Lung (tissue), 12 donors: ENCODE data around the gene VLDLR. TPM values are rescaled to one million over a fixed set of nuclear protein-coding genes. Genes with fewer than 3 reads are reported as not detected.
A peak's percentile ranks its signal among the peaks of the same experiment; 100 is the strongest.

Experiments used
- ATAC-seq: fragments of 200-7000 bp; cut with Tn5 transposase; one replicate; pipeline ENCODE4 v1.9.1; 2020; ENCODE audit warnings: moderate number of reproducible peaks; ENCODE audit not compliant: insufficient read depth, low FRiP score
- DNase-seq, 3 donors: peaks; one replicate each; pipeline ENCODE4 v3.0.0-alpha.2; 2013 to 2017
- H3K27ac ChIP-seq, 2 donors: one replicate each; pipeline ENCODE4 v1.5.1; 2013; ENCODE audit warnings: mild to moderate bottlenecking in 2 of 2, moderate library complexity in 2 of 2, control low read depth in 1 of 2, inconsistent platforms in 1 of 2, low read depth in 1 of 2, low read length in 1 of 2
- H3K27me3 ChIP-seq, 3 donors: one replicate each; pipeline ENCODE4 v1.5.1; 2013; ENCODE audit warnings: low read length in 2 of 3; ENCODE audit not compliant: control insufficient read depth in 3 of 3, insufficient read depth in 3 of 3
- H3K36me3 ChIP-seq, 4 donors: one replicate each; pipeline ENCODE4 v1.5.1; 2013; ENCODE audit warnings: low read length in 4 of 4, mild to moderate bottlenecking in 1 of 4, moderate library complexity in 1 of 4; ENCODE audit not compliant: control insufficient read depth in 4 of 4, insufficient read depth in 4 of 4
- H3K4me1 ChIP-seq, 5 donors: one replicate each; pipeline ENCODE4 v1.5.1; 2013; ENCODE audit warnings: low read length in 5 of 5, mild to moderate bottlenecking in 2 of 5, moderate library complexity in 1 of 5; ENCODE audit not compliant: control insufficient read depth in 5 of 5, insufficient read depth in 5 of 5
- H3K4me3 ChIP-seq: one replicate; pipeline ENCODE4 v1.5.1; 2013; ENCODE audit warnings: mild to moderate bottlenecking, control low read depth, moderate library complexity
- H3K9ac ChIP-seq, 2 donors: one replicate each; pipeline ENCODE4 v1.5.1; 2013; ENCODE audit warnings: low read length in 2 of 2, control low read depth in 1 of 2; ENCODE audit not compliant: insufficient read depth in 1 of 2
- H3K9me3 ChIP-seq, 4 donors: one replicate each; pipeline ENCODE4 v1.5.1; 2013; ENCODE audit warnings: low read length in 3 of 4, mild to moderate bottlenecking in 1 of 4, moderate library complexity in 1 of 4; ENCODE audit not compliant: control insufficient read depth in 4 of 4, insufficient read depth in 3 of 4
- CTCF ChIP-seq: IDR thresholded peaks from 2 replicates; pipeline ENCODE4 v1.5.1; 2012; ENCODE audit warnings: mild to moderate bottlenecking; ENCODE audit errors: control extremely low read depth, extremely low read depth
- WGBS, 2 donors: extraction: QIAGEN DNeasy Blood & Tissue Kit; methylation state at CpG; one replicate each; pipeline ENCODE4 v1.1.7; 2013; 5-methylcytosine and 5-hydroxymethylcytosine counted together
- polyA plus RNA-seq, 2 donors: library from polyadenylated mRNA; stranded (reverse); fragments of 200-250 nt; gene quantifications; one replicate each; pipeline ENCODE4 v1.2.1, GENCODE V29; 2013
- total RNA-seq, 2 donors: library from RNA; depleted of rRNA in 1 of 2; stranded (reverse); fragments of >200 nt in 1 of 2; gene quantifications; one replicate each; pipeline ENCODE4 v1.2.1, GENCODE V29; 2014 to 2021
- donor health status: control.
- donor health status: control.
- donor health status: Bipolar disorder and iron deficiency.
- donor health status: healthy.
- donor health status: DM: yes; HTN: yes; CAD: no.

Gene VLDLR
- total and polyA plus RNA-seq, 4 donors, result 5.7 to 32.3 (median 14.6) TPM

- Histone ChIP-seq H3K36me3 (no peaks in the 10 kb centered on the region), H3K9me3 (peaks cover 0 to 13% (median 6%) of the 10 kb centered on the region in 4 donors), H3K4me1 (peaks cover 0 to 12% (median 0%) of the 10 kb centered on the region in 5 donors), H3K27me3 (no peaks in the 10 kb centered on the region), H3K9ac (no peak overlapping the region), H3K27ac (no peak overlapping the region), H3K4me3 (no peak overlapping the region)
- DNase-seq (peak in 2 of 3 donors; percentile 50 to 54), ATAC-seq (no peak)
- no peak for TF ChIP-seq CTCF
- WGBS, 2 donors, result 68 to 74% methylated on average over 2 of the region's 2 CpGs
Measured at GRCh38 chr9:2595973-2596372, 25.6 kb upstream of the VLDLR start.

GRCh38 chr9:2597483-2597882 is 24.1 kb upstream of the VLDLR start:
- H3K4me3 ChIP-seq, result no peak overlapping the region
- DNase-seq, result peak in 1 of 3 donors; percentile 40
- no peaks in the 10 kb centered on the region for H3K27me3 ChIP-seq
- no peak overlapping the region for H3K9ac ChIP-seq
- H3K36me3 ChIP-seq, result no peaks in the 10 kb centered on the region
- no peak for ATAC-seq
- 75 to 96% methylated on average over 1 of the region's 1 CpG for WGBS, 2 donors
- H3K27ac ChIP-seq, result no peak overlapping the region
- H3K4me1 ChIP-seq, result peaks cover 0 to 15% (median 2%) of the 10 kb centered on the region in 5 donors
- no peak for TF ChIP-seq CTCF
- peaks cover 0 to 5% (median 2%) of the 10 kb centered on the region in 4 donors for H3K9me3 ChIP-seq

- ATAC-seq, result no peak
- no peak for TF ChIP-seq CTCF
Measured at GRCh38 chr9:2599896-2600295, 21.7 kb upstream of the VLDLR start.

GRCh38 chr9:2600307-2600706 is 21.3 kb upstream of the VLDLR start:
- ATAC-seq, result no peak
- H3K27me3 ChIP-seq, result no peaks in the 10 kb centered on the region
- H3K9me3 ChIP-seq, result no peaks in the 10 kb centered on the region
- H3K9ac ChIP-seq, result no peak overlapping the region
- H3K36me3 ChIP-seq, result no peaks in the 10 kb centered on the region
- no peak overlapping the region for H3K27ac ChIP-seq
- H3K4me3 ChIP-seq, result no peak overlapping the region
- H3K4me1 ChIP-seq, result peaks cover 0 to 21% (median 2%) of the 10 kb centered on the region in 5 donors
- DNase-seq, result no peak
- WGBS, 2 donors, result 90 to 96% methylated on average over 2 of the region's 2 CpGs
- no peak for TF ChIP-seq CTCF

More at GRCh38 chr9:2599896-2600295, 21.7 kb upstream of the VLDLR start:
- Histone ChIP-seq H3K27ac (no peak overlapping the region), H3K4me3 (no peak overlapping the region), H3K9me3 (no peaks in the 10 kb centered on the region), H3K4me1 (peaks cover 0 to 22% (median 2%) of the 10 kb centered on the region in 5 donors), H3K27me3 (no peaks in the 10 kb centered on the region), H3K9ac (no peak overlapping the region), H3K36me3 (no peaks in the 10 kb centered on the region)
- no peak for DNase-seq
- 76 to 88% methylated on average over 2 of the region's 2 CpGs for WGBS, 2 donors
